GM12872 (cell line): ENCODE measurements around the gene DLX2.

ENCODE experiments used
- TF ChIP-seq, protein P1 (sequence below): IDR thresholded peaks from 3 replicates; pipeline ENCODE4 v1.5.1; 2011; ENCODE audit warnings: low read depth, mild to moderate bottlenecking, low read length, moderate library complexity; ENCODE audit not compliant: insufficient read depth

Gene DLX2

DNA sequence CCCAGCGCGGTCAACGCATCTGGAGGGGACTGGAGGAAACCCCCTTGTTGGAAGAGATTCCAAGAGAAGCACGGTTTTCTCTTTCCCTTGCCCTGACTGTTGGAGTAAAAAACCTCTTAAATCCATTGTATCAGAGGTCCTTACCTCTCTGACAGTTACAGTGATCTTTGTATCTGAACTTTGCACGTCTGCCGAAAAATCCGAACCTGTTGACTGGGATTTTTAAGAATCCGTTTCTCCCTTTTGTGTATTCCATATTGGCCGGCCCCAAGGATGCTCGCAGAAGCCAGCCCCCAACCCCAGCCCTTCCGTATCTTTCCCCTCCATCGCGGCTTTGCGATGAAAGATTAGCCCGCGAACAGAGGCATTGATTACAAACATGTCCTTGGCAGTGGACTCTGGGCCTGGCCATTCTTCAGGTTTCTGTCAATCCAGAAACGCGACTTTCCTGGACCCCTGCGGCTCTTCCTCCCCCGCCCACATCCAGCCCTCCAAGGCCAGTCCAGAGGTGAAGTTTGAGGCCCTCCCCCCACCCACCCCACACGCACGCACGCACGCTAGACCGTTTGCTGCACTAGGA, 22.0 kb downstream of the DLX2 start:
- TF ChIP-seq, protein P1, sequence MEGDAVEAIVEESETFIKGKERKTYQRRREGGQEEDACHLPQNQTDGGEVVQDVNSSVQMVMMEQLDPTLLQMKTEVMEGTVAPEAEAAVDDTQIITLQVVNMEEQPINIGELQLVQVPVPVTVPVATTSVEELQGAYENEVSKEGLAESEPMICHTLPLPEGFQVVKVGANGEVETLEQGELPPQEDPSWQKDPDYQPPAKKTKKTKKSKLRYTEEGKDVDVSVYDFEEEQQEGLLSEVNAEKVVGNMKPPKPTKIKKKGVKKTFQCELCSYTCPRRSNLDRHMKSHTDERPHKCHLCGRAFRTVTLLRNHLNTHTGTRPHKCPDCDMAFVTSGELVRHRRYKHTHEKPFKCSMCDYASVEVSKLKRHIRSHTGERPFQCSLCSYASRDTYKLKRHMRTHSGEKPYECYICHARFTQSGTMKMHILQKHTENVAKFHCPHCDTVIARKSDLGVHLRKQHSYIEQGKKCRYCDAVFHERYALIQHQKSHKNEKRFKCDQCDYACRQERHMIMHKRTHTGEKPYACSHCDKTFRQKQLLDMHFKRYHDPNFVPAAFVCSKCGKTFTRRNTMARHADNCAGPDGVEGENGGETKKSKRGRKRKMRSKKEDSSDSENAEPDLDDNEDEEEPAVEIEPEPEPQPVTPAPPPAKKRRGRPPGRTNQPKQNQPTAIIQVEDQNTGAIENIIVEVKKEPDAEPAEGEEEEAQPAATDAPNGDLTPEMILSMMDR = no peak

DNA sequence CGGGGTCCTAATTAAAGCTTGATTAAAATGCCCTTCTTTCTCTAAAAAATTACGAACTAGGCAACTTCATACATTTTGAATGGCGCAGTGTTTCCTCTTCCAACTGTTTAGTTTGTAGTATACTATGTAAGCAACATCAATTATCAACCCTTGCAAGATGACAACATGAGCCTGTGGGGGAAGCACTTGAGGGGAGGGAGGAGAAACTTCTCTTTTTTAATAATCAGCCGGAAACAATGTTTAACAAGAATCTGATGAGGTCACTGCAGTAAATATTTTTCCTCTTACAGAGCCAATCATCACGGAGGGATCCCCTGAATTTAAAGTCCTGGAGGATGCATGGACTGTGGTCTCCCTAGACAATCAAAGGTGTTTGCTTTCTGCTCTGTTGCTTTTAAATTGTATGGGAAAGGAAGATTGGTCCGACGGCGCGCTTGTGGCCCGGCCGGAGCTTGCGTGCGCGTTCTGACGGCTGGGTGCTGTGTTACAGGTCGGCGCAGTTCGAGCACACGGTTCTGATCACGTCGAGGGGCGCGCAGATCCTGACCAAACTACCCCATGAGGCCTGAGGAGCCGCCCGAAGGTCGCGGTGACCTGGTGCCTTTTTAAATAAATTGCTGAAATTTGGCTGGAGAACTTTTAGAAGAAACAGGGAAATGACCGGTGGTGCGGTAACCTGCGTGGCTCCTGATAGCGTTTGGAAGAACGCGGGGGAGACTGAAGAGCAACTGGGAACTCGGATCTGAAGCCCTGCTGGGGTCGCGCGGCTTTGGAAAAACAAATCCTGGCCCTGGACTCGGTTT, 22.7 kb downstream of the DLX2 start:
- TF ChIP-seq, protein P1 = no peak

DNA sequence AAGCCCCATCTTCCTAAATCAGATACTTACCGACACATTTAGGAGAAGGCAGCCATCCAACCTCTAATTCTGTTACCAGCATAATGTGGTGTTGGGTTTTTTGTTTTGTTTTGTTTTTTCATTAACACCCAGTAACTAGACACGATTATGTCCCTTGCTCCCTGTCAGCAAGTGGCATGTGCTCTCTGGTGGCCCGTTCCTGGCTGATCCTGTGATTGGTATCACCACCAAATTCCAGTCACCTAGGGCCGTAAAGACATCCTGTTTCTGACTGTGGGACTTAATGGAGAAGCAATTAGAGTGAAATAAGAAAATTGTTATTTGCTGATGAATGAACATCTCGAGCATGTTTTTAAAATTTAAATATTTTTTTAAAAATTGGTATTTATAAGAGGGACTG, 23.3 kb downstream of the DLX2 start:
- TF ChIP-seq, protein P1 = no peak

DNA sequence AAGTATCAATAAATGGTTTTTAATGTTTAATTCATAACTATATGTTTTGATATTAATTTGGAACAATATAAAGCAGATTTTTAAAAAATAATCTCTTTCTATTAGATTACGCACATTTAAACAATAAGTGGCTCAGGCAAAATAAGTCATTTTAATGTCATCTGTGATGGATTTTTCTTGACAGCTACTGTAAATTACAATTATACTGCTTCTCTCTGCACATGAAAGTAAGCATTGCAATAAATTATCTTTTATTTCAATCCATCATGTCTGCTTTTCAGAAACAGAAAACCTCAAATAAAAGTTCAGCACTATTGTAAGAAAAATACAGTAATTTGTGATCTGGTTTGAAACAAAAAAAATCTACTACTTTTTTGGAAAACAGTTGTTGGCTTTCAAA, 28.4 kb downstream of the DLX2 start:
- TF ChIP-seq, protein P1 = no peak

DNA sequence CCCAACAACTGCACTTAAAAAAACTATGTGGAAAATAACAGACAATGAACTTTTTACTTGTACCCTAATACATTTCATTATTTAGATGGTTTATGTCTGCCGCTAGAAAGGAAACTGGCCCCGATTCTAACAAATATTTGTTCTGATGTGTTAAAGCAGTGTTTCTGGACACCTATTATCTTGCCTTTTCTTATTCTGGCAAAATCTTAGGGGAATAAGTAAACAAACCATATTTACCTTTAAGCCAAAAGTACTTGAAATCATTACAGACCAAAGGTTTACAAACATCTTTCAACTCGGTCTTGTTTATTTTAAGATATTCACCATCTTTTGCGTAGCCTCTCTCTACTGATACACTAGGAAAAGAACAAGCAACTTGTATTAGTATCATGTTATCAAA, 29.2 kb downstream of the DLX2 start:
- TF ChIP-seq, protein P1 = no peak

DNA sequence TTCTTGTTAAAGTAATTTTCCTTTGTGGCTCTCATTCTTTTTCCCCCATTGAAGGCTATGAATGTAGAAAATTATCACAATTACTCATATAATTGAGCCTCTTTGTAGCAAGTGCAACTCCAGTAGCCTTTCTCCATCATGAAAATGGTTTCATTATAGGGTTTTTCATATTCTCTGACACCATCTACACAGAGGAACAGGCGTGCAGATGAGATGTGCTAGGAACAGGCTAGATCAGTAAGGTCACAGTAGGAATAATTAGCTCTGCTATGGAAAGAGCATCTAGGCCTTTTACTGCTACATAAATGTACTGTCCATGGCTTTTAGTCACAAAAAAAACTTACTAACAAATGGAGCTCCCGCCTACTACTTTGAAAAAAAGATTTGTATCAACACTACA, 30.0 kb downstream of the DLX2 start:
- TF ChIP-seq, protein P1 = no peak

DNA sequence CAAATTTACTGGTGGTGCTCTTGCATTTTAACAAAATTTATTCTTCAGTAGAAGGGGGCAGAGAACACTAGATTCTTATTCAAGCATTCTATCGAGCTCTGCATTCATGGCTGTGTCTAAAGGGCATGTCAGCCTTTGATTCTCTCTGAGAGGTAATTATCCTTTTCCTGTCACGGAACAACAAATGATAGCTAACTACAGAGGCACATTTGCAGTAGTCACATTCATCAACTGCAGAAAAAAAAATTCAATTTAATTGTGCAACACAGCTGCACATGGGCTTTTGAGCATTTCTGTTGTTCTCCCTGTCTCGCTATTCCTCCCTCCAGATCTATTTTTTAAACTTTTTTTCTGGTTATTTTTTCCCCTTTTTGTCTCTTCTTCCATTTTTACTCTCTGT, 30.4 kb downstream of the DLX2 start:
- TF ChIP-seq, protein P1 = no peak
